Muscle layer of duodenum (tissue), 2 donors: ENCODE data around the gene TTLL10.
"Not testable (repeated sequence)": the region's sequence is repeated elsewhere in the genome, so short reads cannot be mapped to it uniquely, and the experiment has no call there.

Experiments used
- H3K27ac ChIP-seq: one replicate; pipeline ENCODE4 v1.7.0; 2013; ENCODE audit warnings: mild to moderate bottlenecking, low read length
- H3K27me3 ChIP-seq: one replicate; pipeline ENCODE4 v1.7.0; 2013; ENCODE audit warnings: low read depth, mild to moderate bottlenecking, control low read depth, low read length
- H3K36me3 ChIP-seq, 2 donors: one replicate each; pipeline ENCODE4 v1.7.0; 2013; ENCODE audit warnings: low read length in 2 of 2, control low read depth in 1 of 2, mild to moderate bottlenecking in 1 of 2; ENCODE audit not compliant: insufficient read depth in 2 of 2, control insufficient read depth in 1 of 2
- H3K4me1 ChIP-seq, 2 donors: one replicate each; pipeline ENCODE4 v1.7.0; 2013; ENCODE audit warnings: low read length in 2 of 2, mild to moderate bottlenecking in 2 of 2, control low read depth in 1 of 2, moderate library complexity in 1 of 2; ENCODE audit not compliant: insufficient read depth in 2 of 2, control insufficient read depth in 1 of 2
- H3K4me3 ChIP-seq, 2 donors: one replicate each; pipeline ENCODE4 v1.7.0; 2013; ENCODE audit warnings: low read length in 2 of 2, low read depth in 1 of 2, mild to moderate bottlenecking in 1 of 2
- H3K9me3 ChIP-seq, 2 donors: one replicate each; pipeline ENCODE4 v1.7.0; 2013; ENCODE audit warnings: low read length in 2 of 2, control low read depth in 1 of 2, mild to moderate bottlenecking in 1 of 2; ENCODE audit not compliant: control insufficient read depth in 1 of 2
- donor health status: healthy.

Gene TTLL10

DNA sequence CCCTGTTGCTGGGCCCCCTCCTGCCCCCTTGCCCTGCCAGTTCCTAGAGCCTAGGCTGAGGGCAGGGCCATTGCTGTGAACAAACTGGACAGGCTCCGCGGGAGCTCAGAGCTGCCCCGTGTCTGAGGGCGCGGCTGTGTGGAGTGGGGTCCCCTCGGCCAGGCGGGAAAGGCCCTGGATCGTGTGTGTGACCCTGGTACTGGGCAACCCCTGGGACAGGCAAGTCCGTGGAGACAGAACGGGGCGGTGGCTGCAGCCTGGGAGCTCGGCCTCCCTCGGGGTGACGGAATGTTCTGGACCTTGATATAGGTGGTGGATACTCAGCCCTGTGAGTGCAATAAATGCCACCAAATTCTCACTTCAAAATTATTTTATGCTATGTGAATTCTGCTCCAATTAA lies 30.0 kb upstream of the TTLL10 start:
- no peaks in the 10 kb centered on the region for H3K9me3 ChIP-seq
- H3K27me3 ChIP-seq: no peaks in the 10 kb centered on the region
- H3K4me1 ChIP-seq: no peaks in the 10 kb centered on the region
- H3K36me3 ChIP-seq: no peaks in the 10 kb centered on the region
- no peak overlapping the region for H3K4me3 ChIP-seq
- no peak overlapping the region for H3K27ac ChIP-seq

DNA sequence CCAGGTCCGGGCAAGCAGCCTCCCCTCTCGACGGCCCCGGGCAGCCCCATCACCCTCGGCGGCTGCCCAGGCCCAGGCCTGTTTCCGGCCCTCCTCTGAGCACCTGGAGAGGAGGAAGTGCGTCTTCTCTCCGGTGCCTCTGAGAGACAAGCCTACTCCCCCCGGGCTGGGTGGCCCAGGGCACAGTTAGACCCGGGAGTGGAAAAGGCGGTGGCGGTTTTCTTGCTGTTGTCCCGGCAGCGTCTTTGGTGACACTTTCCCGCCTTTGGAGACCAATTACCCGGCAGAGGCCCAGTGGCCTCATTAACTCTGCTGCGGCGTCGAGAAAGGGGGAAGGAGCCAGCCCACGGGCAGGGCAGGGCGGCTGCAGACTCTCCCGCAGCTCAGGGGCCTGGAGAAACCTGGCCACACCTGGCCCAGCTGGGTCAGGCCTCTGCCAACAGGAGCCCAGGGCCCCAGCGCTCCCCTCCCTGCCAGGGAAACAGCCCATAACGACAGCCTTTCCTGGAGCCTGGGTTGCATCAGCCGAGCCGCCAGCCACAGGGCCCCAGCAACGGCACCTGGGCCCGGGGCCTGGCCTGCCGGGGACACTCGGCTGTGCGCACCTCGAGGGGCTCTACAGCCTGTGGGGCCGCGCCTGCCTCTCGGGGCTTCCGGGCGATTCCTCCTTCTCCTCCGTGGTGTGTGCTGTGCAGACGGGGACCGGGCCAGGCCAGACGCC lies 29.4 kb upstream of the TTLL10 start:
- no peaks in the 10 kb centered on the region for H3K9me3 ChIP-seq
- H3K4me3 ChIP-seq: no peak overlapping the region
- no peaks in the 10 kb centered on the region for H3K36me3 ChIP-seq
- no peaks in the 10 kb centered on the region for H3K4me1 ChIP-seq
- H3K27ac ChIP-seq: no peak overlapping the region
- H3K27me3 ChIP-seq: no peaks in the 10 kb centered on the region

DNA sequence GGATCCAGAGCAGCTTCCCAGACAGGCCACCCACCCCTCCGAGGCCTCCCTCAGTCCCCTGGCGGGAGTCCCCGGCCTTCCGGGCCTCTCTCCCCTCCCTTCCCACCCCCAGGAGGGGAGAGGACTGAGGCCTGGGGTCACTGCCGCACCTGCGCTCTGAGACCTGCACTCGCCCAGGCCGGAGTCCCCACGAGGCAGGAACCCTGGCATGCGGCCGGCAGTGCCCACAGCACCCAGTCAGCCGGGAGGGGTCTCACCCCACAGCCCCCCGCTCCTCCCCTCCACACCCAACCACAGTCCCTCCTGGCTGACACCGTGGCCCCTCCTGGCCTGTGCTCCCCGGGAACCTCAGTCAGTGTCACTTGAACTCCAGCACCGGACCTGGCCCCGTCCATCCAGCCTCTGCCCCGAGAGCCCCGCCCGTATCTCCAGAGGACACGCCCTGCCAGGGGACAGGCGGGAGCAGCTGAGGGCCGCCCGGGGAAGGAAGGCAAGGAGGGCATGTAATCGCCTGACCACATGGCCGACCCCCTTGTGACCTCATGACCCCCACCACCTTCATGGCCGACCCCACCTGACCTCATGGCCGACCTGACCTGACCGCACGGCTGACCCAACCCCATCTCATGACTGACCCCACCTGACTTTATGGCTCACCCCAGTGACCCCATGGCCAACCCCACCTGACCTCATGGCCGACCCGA lies 28.7 kb upstream of the TTLL10 start:
- Histone ChIP-seq H3K27me3 (no peaks in the 10 kb centered on the region), H3K4me3 (no peak overlapping the region), H3K4me1 (no peaks in the 10 kb centered on the region), H3K36me3 (no peaks in the 10 kb centered on the region), H3K27ac (no peak overlapping the region), H3K9me3 (no peaks in the 10 kb centered on the region)

DNA sequence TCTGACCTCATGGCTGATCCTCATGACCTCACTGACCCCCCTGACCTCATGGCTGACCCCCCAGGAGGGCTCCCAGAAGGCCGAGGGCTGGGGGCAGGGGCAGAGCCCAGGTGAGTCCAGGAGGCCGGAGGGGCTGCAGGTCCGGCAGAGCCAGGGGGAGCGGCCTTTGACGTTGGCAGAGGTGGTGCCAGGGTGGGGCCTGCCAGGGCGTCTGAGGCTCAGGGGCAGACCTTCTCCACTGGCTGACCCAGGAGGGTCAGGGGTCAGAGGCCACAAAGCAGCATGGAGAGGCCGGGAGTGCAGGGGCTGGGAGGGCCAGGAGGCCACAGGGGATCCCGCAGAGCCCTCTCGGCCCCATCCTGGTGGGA lies 28.1 kb upstream of the TTLL10 start:
- Histone ChIP-seq H3K9me3 (no peaks in the 10 kb centered on the region), H3K4me3 (no peak overlapping the region), H3K4me1 (no peaks in the 10 kb centered on the region), H3K27me3 (no peaks in the 10 kb centered on the region), H3K36me3 (no peaks in the 10 kb centered on the region), H3K27ac (no peak overlapping the region)

DNA sequence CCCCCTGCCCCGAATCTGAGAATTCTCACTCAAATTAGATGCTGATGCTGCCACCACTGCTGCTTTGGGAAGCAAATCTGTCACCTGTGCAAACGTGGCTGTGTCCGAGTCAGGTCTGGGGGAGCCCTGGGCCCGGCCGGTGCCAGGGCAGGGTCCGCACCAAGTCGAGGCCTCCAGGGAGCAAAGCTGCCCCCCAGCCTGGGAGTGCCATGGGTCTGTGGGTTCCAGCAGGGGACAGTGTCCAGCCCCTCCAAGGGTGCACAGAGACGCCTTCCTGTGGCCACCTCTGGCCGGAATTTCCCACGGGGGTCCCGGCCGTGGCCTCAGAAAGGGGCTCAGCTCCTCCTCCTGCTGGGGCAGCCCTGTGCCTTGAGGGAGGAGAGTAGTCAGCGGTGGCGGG lies 27.7 kb upstream of the TTLL10 start:
- H3K27ac ChIP-seq: no peak overlapping the region
- H3K9me3 ChIP-seq: no peaks in the 10 kb centered on the region
- no peaks in the 10 kb centered on the region for H3K36me3 ChIP-seq
- H3K27me3 ChIP-seq: no peaks in the 10 kb centered on the region
- H3K4me3 ChIP-seq: no peak overlapping the region
- no peaks in the 10 kb centered on the region for H3K4me1 ChIP-seq

DNA sequence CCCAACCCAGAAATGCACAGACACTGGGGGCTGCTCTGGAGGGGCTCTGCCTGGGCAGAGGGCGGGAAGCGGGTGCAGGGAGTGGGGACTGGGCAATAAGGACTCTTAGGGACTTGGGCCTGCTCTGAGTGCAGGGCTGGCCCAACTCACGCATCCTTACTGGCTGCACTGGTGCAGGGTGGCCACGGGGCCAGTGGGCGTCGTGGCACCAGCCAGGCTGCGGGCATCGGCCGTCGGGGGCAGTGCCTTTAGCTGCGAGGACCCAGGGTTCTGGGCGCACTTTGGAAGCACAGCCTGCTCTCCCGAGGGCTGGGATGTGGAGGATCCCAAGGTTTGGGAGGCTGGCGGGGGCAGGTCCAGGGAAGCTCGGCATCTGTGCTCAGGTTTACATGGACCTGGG lies 27.1 kb upstream of the TTLL10 start:
- Histone ChIP-seq H3K4me3 (no peak overlapping the region), H3K27me3 (no peaks in the 10 kb centered on the region), H3K27ac (no peak overlapping the region), H3K4me1 (no peaks in the 10 kb centered on the region), H3K36me3 (no peaks in the 10 kb centered on the region), H3K9me3 (no peaks in the 10 kb centered on the region)

DNA sequence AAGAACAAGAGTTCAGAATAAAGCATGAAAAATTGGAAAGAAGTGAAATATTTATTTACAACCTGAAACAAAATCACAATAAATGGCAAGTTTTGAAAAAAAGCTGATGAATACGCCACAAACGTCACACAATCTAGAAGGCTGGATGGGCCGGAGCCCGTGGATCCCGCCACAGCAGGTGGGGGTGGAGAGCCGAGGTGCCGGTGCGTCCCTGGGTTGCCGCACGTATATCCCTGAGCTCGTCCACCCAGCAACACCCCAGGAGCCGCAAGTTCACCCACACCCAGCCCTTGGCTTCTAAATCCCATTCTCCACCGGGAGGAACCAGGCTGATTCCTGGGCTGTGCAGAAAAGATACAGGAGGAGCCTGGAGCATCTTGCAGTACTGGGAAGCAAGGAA lies 25.6 kb upstream of the TTLL10 start:
- H3K27ac ChIP-seq: no peak overlapping the region
- peaks cover 0 to 8% of the 10 kb centered on the region in 2 donors for H3K9me3 ChIP-seq
- H3K4me1 ChIP-seq: no peaks in the 10 kb centered on the region
- no peaks in the 10 kb centered on the region for H3K36me3 ChIP-seq
- H3K27me3 ChIP-seq: no peaks in the 10 kb centered on the region
- no peak overlapping the region for H3K4me3 ChIP-seq

DNA sequence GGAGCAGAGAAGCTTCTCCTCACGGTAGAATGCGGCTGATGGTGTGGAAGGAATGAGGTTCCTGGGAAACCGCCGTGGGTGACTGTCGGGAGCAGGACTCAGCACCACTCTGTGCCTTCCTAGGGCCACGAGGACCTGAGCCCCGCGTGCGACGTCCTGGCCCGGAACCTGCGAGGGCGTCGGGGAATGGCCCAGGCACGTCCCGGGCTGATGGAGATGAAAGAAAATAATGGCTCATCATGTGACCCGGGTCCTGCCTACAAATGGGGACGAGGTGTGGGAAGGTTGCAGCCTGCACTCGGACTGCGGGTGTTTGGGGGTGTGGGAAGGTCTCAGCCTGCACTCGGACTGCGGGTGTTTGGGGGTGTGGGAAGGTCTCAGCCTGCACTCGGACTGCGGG lies 25.1 kb upstream of the TTLL10 start:
- Histone ChIP-seq H3K27ac (no peak overlapping the region), H3K36me3 (no peaks in the 10 kb centered on the region), H3K4me3 (no peak overlapping the region), H3K4me1 (no peaks in the 10 kb centered on the region), H3K9me3 (peaks cover 0 to 8% of the 10 kb centered on the region in 2 donors), H3K27me3 (no peaks in the 10 kb centered on the region)

DNA sequence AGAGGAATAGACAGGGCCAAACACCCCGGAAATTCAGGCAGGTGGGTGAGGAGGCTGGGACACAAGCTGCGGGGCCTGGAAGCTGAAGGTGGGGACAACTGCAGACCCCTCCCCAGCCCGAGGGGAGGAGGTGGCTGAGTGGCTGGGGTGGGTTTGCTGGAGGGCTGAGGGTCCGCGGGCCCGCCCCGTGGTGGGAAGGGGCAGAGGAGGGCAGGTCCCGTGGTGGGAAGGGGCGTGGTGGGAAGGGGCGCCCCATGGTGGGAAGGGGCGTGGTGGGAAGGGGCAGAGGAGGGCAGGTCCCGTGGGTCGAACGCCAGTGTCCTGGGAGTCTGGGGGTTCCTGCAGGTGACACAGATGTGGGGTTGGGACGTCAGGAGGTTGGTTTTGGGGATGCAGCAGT lies 24.3 kb upstream of the TTLL10 start:
- no peaks in the 10 kb centered on the region for H3K36me3 ChIP-seq
- H3K4me3 ChIP-seq: no peak overlapping the region
- H3K27me3 ChIP-seq: no peaks in the 10 kb centered on the region
- H3K9me3 ChIP-seq: peaks cover 0 to 8% of the 10 kb centered on the region in 2 donors
- no peaks in the 10 kb centered on the region for H3K4me1 ChIP-seq
- no peak overlapping the region for H3K27ac ChIP-seq

DNA sequence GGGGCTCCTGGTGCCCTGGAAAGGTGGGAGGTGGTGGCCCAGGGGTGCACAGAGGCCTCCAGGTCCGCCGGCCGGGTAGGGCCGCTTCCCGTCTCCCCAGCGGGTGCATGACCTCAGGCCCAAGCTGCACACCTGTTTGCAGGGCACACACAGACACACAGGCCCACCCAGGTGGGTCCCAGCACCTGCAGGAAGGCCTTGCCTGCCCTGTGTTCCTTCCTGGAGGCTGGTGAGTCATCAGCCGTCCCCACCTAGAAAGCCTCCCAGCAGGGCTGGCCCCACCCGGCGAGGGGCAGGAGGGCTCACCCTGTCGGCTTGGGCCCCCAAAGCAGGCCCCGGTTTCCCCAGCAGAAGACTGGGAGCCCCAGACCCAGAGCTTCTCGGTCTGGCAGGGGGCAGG lies 23.6 kb upstream of the TTLL10 start:
- no peak overlapping the region for H3K27ac ChIP-seq
- H3K4me3 ChIP-seq: no peak overlapping the region
- no peaks in the 10 kb centered on the region for H3K27me3 ChIP-seq
- no peaks in the 10 kb centered on the region for H3K4me1 ChIP-seq
- H3K9me3 ChIP-seq: peaks cover 0 to 8% of the 10 kb centered on the region in 2 donors
- H3K36me3 ChIP-seq: no peaks in the 10 kb centered on the region

DNA sequence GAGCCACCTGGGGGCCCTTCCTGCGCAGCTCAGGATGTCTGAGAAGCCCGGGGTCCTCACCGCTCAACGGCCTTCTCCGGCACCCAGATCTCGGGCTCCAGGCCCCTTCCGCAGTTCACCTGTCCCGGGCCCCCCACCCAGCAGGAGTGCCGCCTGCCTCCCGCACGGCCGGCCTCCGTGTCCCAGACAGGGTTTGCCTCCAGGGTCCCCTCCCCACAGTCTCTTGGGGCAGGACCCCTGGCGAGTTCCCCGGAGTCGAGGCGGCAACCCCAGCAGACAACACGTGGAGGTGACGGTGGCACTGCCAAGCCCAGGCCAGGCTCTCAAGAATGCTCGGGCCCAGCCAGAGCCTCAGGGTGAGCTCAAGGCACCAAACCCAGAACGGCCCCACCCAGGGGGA lies 22.4 kb upstream of the TTLL10 start:
- Histone ChIP-seq H3K36me3 (no peaks in the 10 kb centered on the region), H3K27me3 (no peaks in the 10 kb centered on the region), H3K4me1 (no peaks in the 10 kb centered on the region), H3K27ac (no peak overlapping the region), H3K9me3 (peaks cover 0 to 8% of the 10 kb centered on the region in 2 donors), H3K4me3 (no peak overlapping the region)

DNA sequence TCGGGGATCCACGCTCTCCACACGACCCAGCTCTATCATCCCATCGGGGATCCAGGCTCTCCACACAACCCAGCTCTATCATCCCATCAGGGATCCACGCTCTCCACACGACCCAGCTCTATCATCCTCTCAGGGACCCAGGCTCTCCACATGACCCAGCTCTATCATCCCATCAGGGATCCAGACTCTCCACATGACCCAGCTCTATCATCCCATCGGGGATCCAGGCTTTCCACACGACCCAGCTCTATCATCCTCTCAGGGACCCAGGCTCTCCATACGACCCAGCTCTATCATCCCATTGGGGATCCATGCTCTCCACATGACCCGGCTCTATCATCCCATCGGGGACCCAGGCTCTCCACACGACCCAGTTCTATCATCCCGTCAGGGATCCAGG lies 21.2 kb upstream of the TTLL10 start:
- not testable (repeated sequence) for H3K9me3 ChIP-seq, H3K27me3 ChIP-seq, H3K4me3 ChIP-seq, H3K4me1 ChIP-seq, H3K27ac ChIP-seq, H3K36me3 ChIP-seq
